OCI-M1 (cell line): Measurements from ENCODE around the gene MINAR1.
A peak's percentile ranks its signal among the peaks of the same experiment; 100 is the strongest.

Experiments used
- DNase-seq: peaks from one replicate; lab custom pipeline; 2025; lab: John Stamatoyannopoulos, UW

Gene MINAR1

DNA sequence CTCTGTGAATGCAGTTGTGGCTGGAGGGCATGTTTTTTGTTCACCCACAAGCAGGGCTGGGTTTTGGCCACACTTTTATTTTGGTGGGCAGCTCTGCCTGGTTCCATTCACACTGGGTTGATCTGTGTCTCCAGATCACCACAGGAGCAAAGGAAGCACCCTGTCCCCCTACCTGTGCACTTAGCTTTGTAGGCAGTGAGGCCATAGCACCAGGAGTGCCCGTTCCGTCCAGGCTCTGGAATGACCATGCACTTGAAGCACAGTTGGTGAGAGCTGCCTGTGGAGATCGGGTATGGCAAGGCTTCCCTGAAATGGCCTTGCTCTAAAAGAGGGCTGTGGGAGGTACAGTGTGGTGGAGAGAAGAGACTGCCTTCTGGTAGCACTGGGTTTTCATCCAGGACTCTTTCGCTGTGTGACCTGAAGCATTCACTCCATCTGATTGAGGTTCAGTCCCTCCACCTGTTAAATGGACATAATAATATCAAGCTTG, 31.7 kb downstream of the MINAR1 start:
- no peak for DNase-seq

DNA sequence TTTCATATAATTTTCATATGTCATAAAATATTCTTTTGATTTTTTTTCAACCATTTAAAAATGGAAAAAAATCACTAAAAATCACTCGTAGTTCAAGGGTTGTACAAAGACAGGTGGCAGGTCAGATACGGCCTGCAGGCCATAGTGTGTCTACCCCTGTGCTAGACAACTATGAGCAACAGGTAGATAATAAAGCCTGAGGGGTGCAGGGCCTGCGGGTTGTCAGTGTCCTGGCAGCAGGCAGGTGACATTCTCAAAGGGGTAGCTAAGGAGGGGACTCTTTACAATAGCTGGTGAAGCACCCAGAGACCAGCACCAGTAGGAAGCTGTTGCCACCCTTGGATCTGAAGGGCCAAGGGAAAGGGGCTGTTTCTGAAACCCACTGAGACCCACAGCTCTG, 34.4 kb downstream of the MINAR1 start:
- DNase-seq, result no peak

DNA sequence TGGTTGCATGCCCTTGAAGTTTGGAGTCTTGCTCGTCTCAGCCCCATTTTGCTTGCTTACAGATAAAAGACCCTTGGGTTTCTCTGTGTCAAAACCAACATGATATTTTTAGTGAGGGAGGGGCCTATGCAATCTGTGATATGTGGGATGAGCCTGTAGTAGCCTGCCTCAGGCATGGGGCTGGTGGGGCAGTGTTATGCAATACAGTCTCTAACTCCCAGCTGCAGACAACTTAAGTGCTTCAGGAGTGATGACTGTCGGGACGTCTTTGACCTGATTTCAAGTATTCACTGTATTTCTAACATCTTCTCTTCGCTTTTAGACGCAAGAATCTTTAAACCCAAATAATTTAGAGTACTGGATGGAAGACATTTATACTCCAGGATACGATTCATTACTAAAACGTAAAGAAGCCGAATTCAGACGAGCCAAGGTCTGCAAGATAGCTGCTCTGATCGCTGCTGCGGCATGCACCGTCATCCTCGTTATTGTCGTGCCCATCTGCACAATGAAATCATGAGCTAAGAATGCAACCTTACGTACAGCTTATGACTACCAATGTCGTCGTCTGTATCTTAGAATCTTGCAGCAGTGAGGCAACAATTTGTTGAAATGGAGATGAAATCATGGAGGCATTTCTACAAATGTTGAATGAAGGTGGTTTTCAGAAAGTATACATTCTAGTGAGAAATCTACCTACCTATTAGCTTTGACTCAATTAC, 35.9 kb downstream of the MINAR1 start:
- peak; percentile 29 for DNase-seq

DNA sequence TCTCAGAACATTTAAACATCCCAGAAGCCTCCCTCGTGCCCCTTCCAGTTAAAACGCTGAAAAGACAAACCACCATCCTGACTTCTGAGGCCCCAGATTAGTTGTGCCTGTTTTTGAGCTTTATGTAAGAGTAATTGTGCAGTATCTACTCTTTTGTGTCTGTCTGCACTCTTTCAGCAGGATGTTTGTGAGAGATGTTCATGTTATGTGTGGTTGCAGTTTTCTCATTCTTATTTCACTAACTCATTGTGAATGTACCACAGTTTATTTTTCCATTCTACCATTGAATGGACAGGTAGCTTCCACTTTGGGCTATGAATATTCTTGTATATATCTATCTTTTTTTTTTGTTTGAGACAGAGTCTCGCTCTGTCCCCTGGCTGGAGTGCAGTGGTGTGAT, 40.3 kb downstream of the MINAR1 start:
- no peak for DNase-seq

DNA sequence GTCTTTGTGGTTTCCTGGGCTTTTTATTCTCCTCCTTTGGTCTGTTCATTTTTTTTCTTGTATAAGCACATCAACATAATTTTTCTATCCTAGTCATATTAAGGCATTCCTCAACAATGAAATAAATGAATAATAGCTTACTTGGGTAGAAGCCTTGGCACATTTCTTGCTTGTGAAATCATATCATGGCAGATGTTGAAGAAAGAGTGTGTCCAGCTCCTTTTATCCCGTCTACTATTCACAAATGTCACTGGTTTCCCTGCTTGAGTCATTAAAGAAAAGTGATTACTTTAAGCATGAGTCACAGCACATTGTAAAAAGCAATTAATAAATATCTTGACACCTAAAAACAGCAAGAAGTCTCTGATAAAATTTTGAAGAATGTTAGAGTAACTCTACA, 42.1 kb downstream of the MINAR1 start:
- no peak for DNase-seq

DNA sequence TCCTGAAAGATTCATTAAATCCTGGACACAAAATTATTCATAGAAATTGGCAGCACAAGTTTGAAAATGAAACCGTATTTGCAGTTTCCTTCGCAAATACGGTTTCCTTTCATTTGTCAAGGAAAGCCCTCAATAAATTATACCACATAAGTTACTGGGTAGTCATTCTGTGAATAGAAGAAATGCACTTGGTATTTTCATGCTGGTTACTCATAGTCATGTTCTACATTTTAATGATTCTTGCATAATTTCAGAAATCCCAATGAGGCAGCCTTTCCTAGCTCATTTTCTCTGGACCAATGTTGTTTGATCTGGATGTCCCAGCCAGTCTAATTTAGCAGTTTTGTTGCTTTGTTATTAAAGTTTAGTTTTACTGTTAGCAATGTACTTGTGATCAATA, 43.2 kb downstream of the MINAR1 start:
- DNase-seq, result no peak

DNA sequence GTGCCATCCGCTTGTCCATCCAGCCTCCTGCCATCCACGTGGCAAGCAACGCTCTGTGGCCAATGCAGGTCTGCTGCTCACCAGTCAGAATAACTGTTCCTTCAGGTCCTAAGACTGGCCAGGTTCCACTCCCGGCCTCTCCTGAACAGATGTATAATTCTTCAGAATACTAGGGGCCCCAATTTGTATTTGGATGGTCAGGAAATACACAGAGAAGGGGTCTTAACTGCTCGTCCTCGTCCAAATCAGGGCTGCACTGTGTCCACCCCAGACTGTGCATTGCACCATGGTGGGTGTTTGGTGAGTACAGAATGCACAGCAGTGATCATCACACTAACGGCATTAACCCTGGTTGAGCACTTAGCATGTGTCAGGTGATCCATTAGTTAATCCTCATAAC, 46.0 kb downstream of the MINAR1 start:
- DNase-seq, result no peak

DNA sequence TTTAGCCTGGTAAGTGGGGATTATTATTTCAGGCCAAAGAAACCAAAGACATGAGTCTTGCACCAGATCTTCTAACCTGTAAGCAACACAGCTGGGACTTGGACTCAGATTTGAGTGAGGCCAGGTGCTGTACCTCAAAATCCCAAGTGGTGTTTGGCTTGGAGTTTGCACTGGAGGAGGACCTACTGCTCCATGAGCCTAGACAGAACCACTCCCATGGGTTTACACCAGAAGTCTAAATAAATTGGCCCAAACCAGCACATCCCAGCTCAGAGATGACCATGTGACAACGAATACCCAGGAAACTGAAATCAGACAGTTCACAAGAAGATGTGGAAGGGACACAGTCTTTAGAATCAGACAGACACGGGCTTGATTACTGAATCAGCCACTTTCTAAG, 47.5 kb downstream of the MINAR1 start:
- DNase-seq, result no peak

DNA sequence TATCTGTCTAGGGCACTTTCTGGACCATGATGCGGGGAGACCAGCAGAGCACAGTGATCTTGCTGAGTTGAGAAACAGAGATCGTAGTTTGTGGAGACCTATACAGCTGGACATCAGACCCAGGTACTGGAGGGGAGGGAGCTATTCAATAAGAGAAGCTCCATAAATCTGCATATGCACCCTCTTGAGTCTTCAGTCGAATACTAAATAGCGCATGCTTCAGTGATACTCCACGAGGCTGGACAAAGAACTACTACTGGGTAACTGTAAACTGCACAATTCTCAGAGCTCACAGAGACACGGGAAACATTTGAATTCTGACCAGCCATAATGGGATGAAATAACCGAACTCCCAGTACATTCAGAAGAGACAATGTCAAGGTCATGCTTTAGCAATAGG, 49.7 kb downstream of the MINAR1 start:
- DNase-seq, result no peak
